ENCODE measurements around the gene ZMAT5.
"Not testable (repeated sequence)": the region's sequence is repeated elsewhere in the genome, so short reads cannot be mapped to it uniquely, and the experiment has no call there.

ZMAT5 gene

GRCh38 chr22:29758068-29758622 is 8.7 kb downstream of the ZMAT5 start:
- no peak overlapping the region for H3K4me3 ChIP-seq (ENCODE audit: low read length)
- no peak for DNase-seq (ENCODE audit: low read depth, low spot score)

- H3K4me3 ChIP-seq (ENCODE audit: low read length) = no peak overlapping the region
- no peak for DNase-seq (ENCODE audit: low read depth, low spot score)
Observed at GRCh38 chr22:29757096-29757495, 9.7 kb downstream of the ZMAT5 start.

GRCh38 chr22:29756341-29756740 is 10.5 kb downstream of the ZMAT5 start:
- DNase-seq (ENCODE audit: low read depth, low spot score) = no peak

GRCh38 chr22:29755889-29756288 is 10.9 kb downstream of the ZMAT5 start:
- no peak overlapping the region for H3K4me3 ChIP-seq (ENCODE audit: low read length)
- no peak for DNase-seq (ENCODE audit: low read depth, low spot score)

More at GRCh38 chr22:29756341-29756740, 10.5 kb downstream of the ZMAT5 start:
- H3K4me3 ChIP-seq (ENCODE audit: low read length) = no peak overlapping the region

GRCh38 chr22:29754658-29755395 is 12.0 kb downstream of the ZMAT5 start:
- DNase-seq (ENCODE audit: low read depth, low spot score); H3K4me3 ChIP-seq (ENCODE audit: low read length): not testable (repeated sequence)

- no peak overlapping the region for H3K4me3 ChIP-seq (ENCODE audit: low read length)
- DNase-seq (ENCODE audit: low read depth, low spot score) = no peak
Observed at GRCh38 chr22:29753808-29754657, 12.8 kb downstream of the ZMAT5 start.

GRCh38 chr22:29751669-29752068 is 15.1 kb downstream of the ZMAT5 start:
- H3K4me3 ChIP-seq (ENCODE audit: low read length) = no peak overlapping the region
- DNase-seq (ENCODE audit: low read depth, low spot score) = no peak

- peak; percentile 96 for DNase-seq (ENCODE audit: low read depth, low spot score)
- H3K4me3 ChIP-seq (ENCODE audit: low read length) = no peak overlapping the region
Observed at GRCh38 chr22:29750559-29751538, 16.0 kb downstream of the ZMAT5 start.

- no peak for DNase-seq (ENCODE audit: low read depth, low spot score)
- H3K4me3 ChIP-seq (ENCODE audit: low read length) = no peak overlapping the region
Observed at GRCh38 chr22:29750029-29750428, 16.8 kb downstream of the ZMAT5 start.

- no peak overlapping the region for H3K4me3 ChIP-seq (ENCODE audit: low read length)
- no peak for DNase-seq (ENCODE audit: low read depth, low spot score)
Observed at GRCh38 chr22:29748248-29748893, 18.4 kb downstream of the ZMAT5 start.

- no peak for DNase-seq (ENCODE audit: low read depth, low spot score)
- H3K4me3 ChIP-seq (ENCODE audit: low read length) = no peak overlapping the region
Observed at GRCh38 chr22:29747832-29748231, 19.0 kb downstream of the ZMAT5 start.

- DNase-seq (ENCODE audit: low read depth, low spot score) = no peak
- H3K4me3 ChIP-seq (ENCODE audit: low read length) = no peak overlapping the region
Observed at GRCh38 chr22:29744902-29745301, 21.9 kb downstream of the ZMAT5 start.

GRCh38 chr22:29742326-29742725 is 24.5 kb downstream of the ZMAT5 start:
- peak; percentile 87 for DNase-seq (ENCODE audit: low read depth, low spot score)
- H3K4me3 ChIP-seq (ENCODE audit: low read length) = peak overlapping the region; percentile 1; the same call in 1 of the 2 replicates

GRCh38 chr22:29741926-29742325 is 24.9 kb downstream of the ZMAT5 start:
- H3K4me3 ChIP-seq (ENCODE audit: low read length) = peak overlapping the region; percentile 1; the same call in 1 of the 2 replicates
- DNase-seq (ENCODE audit: low read depth, low spot score) = no peak

GRCh38 chr22:29740216-29740615 is 26.6 kb downstream of the ZMAT5 start:
- no peak for DNase-seq (ENCODE audit: low read depth, low spot score)
- no peak overlapping the region for H3K4me3 ChIP-seq (ENCODE audit: low read length)

GRCh38 chr22:29739346-29739875 is 27.4 kb downstream of the ZMAT5 start:
- H3K4me3 ChIP-seq (ENCODE audit: low read length) = no peak overlapping the region
- no peak for DNase-seq (ENCODE audit: low read depth, low spot score)

- no peak for DNase-seq (ENCODE audit: low read depth, low spot score)
Observed at GRCh38 chr22:29738118-29738815, 28.5 kb downstream of the ZMAT5 start.

More at GRCh38 chr22:29738118-29738815, 28.5 kb downstream of the ZMAT5 start:
- no peak overlapping the region for H3K4me3 ChIP-seq (ENCODE audit: low read length)

Data from Jurkat, Clone E6-1 (cell line).